HG02610 (cell line): ENCODE results near the gene POU2AF2.
"Not testable (repeated sequence)": the region's sequence is repeated elsewhere in the genome, so short reads cannot be mapped to it uniquely, and the experiment has no call there.

ENCODE experiments used
- ATAC-seq: cut with Tn5 transposase; IDR thresholded peaks from one replicate; pipeline ENCODE4 v1.9.1; 2021; ENCODE audit warnings: mild to moderate bottlenecking, moderate library complexity; ENCODE audit not compliant: unreplicated experiment

POU2AF2 gene

DNA sequence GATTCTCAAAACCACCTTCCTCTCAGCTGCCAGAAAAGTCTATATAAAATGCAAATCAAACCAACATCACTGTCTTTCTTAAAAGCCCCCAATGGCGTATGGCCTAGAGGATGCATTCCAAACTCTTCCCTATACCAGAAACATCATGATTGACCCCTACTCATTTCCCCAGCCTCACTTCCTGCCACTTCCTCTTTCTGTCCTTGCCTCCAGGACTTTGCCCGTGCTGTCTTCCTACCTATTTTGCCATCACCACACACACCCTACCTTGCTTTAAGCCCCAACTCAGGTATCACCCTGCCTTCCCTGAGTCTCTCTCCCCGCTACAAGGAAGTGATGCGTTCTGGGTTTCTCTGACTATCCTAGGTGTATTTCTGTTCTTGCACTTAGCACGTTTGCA lies 8.1 kb downstream of the POU2AF2 start:
- ATAC-seq = no peak

GRCh38 chr11:111258046-111258445 lies 12.5 kb downstream of the POU2AF2 start:
- ATAC-seq = no peak

GRCh38 chr11:111259896-111260295 lies 14.4 kb downstream of the POU2AF2 start:
- no peak for ATAC-seq

DNA sequence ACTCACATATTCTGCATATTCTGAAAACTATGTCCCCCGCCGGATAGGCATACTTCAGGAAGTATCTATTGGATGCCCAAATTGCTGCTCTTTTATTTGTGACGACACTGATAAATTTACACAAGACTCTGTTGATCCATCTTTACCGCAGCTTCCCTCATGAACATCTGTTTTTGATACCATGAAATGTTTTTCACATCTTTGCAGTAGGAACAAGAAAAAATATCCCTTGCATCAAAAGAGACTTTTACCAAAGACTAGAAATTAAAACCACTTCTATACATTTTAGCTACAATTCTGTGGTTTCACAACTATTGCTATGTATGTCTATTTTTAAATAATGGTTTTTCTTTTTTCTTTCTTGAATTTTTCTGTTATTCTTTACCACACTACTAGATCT lies 15.3 kb downstream of the POU2AF2 start:
- ATAC-seq = no peak

DNA sequence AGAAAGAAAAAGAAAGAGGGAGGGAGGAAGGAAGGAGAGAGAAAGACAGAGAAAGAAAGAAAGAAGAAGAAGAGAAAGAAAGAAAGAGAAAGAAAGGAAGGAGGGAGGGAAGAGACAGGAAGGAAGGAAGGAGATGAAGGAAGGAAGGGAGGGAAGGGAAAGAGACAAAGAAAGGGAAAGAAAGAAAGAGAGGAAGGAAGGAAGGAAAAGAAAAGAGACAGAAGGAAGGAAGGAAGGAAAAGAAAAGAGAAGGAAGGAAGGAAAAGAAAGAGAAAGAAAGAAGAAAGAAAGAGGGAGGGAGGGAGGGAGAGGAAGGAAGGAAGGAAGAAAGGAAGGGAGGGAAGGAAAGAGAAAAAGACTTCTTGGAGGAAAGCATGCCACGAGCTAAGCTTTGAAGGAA lies 19.1 kb downstream of the POU2AF2 start:
- no peak for ATAC-seq

DNA sequence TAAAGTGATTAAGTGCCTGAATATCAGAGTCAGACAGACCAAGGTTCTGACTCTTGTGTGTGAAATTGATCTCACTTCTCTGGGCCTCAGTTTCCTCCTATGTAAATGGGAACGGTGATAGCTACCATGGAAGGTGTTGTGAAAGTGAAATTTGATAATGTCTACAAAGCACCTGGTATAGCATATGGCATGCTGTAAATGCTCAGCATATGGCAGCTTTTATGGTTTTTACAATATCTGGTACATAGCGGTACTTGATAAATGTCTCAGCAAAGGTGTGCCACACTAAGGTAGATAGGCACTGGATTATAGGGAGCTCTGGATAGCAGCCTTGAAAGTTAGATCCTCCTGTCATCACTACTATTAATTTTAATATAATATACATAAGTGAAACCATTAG lies 19.9 kb downstream of the POU2AF2 start:
- no peak for ATAC-seq

DNA sequence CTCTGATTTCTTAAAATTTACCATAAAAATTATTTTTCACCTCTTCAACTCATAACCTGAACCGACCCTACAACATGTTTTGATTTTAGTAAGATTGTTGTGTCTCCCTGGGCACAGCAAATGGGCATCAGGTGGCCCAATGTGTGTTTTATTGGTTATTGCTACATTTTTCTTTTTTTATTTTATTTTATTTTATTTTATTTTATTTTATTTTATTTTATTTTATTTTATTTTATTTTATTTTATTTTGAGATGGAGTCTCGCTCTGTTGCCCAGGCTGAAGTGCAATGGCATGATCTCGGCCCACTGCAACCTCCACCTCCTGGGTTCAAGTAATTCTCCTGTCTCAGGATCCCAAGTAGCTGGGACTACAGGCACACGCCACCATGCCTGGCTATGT lies 22.8 kb downstream of the POU2AF2 start:
- not testable (repeated sequence) for ATAC-seq

- no peak for ATAC-seq
Measured at GRCh38 chr11:111269146-111269868, 23.8 kb downstream of the POU2AF2 start.

- no peak for ATAC-seq
Measured at GRCh38 chr11:111272420-111272819, 26.9 kb downstream of the POU2AF2 start.

GRCh38 chr11:111282562-111283075 lies 37.1 kb downstream of the POU2AF2 start:
- ATAC-seq = no peak

DNA sequence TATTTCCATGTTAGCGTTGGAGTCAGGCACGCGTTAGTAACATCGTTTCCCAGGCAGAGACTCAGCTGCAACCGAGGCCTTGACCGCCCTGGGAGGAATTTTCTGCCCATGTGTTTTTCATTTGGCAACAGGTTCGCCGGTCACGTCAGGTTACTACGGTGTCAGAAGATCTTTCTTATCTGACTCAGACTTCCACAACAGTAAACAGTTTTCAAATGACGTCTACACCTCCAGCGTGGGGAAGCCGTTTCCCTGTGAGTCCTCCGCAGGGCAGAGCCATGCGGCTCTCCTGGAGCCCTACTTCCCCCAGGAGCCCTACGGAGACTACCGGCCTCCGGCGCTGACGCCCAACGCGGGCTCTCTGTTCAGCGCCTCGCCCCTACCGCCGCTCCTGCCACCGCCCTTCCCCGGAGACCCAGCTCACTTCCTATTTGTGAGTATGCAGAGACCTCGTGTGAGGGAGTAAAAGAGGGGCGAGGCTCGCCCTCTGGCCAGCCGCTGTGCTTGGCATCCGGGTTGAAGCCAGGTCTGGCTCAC lies 38.5 kb downstream of the POU2AF2 start:
- no peak for ATAC-seq

GRCh38 chr11:111285189-111286091 lies 39.9 kb downstream of the POU2AF2 start:
- no peak for ATAC-seq

DNA sequence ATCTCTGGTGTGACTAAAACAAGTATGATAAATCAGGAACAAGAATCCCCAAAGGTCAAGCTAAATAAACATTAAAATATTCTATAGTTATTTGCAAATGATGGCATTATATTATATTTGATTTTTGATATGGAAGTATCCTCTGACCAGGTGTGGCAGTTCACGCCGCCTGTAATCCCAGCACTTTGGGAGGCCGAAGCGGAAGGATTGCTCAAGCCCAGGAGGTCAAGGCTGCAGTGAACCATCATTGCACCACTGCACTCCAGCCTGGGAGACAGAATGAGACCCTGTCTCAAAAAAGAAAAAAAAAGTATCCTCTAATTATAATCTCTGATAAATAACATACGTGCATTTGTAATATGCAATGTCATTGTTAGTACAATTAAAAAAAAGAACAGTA lies 46.2 kb downstream of the POU2AF2 start:
- no peak for ATAC-seq

DNA sequence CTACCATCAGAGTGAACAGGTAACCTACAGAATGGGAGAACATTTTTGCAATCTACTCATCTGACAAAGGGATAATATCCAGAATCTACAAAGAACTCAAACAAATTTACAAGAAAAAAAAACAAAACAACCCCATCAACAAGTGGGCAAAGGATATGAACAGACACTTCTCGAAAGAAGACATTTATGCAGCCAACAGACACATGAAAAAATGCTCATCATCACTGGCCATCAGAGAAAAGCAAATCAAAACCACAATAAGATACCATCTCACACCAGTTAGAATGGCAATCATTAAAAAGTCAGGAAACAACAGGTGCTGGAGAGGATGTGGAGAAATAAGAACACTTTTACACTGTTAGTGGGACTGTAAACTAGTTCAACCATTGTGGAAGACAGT lies 46.9 kb downstream of the POU2AF2 start:
- not testable (repeated sequence) for ATAC-seq

DNA sequence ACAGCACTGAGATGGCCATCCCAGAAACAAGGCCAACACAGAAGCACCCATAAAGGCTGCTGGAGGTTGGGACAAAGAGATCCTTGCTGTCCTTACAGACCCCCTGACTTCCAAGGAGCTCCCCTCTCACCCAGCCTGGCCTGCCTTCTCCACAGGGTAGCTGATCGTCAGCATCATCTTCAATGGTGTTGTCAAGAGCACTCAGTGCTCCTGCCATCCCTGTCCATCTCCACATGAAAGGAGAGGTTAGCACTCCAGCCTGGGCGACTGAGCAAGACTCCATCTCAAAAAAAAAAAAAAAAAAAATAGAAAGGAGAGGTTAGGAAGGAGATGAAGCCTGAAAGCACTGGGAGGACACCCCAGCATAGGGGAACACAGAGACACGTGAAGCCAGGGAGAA lies 50.7 kb downstream of the POU2AF2 start:
- ATAC-seq = no peak

GRCh38 chr11:111297696-111298095 lies 52.2 kb downstream of the POU2AF2 start:
- no peak for ATAC-seq

- ATAC-seq = peak; percentile 20
Measured at GRCh38 chr11:111298413-111299100, 53.0 kb downstream of the POU2AF2 start, which contains the start of gene POU2AF3. Gene POU2AF3 (plus strand): TSS chr11:111298546. CDS start chr11:111298582, 36 bp downstream.

- ATAC-seq = peak; percentile 41
Measured at GRCh38 chr11:111299101-111300026, 53.8 kb downstream of the POU2AF2 start.

DNA sequence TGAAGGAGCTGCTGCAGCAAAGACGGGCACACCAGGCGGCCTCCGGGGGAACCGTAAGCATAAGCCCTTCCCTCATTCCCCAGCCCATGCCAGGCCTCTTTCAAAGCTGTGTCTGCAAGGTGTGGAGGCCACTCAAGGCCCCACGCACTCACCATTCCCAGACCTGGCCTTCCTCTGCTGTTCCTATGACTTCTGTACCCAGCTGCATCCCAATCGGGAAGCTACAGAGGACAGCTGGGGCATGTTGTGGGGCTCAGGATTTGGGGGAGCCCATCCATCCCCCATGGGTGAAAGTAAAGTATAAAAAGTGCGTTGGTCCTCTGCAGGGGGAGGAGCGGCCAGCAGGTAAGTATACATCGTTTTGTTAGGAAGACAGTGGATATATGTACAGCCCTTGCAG lies 55.0 kb downstream of the POU2AF2 start:
- ATAC-seq = no peak
